HG03457 (cell line): ENCODE data around the gene MUS81.
"Not testable (repeated sequence)": the region's sequence is repeated elsewhere in the genome, so short reads cannot be mapped to it uniquely, and the experiment has no call there.

Experiments used
- ATAC-seq: cut with Tn5 transposase; IDR thresholded peaks from one replicate; pipeline ENCODE4 v1.9.1; 2021; ENCODE audit warnings: moderate number of reproducible peaks; ENCODE audit not compliant: unreplicated experiment

MUS81 gene

GRCh38 chr11:65847746-65848145 is 12.5 kb upstream of the MUS81 start:
- ATAC-seq = no peak

- not testable (repeated sequence) for ATAC-seq
Measured at GRCh38 chr11:65848693-65849092, 11.5 kb upstream of the MUS81 start.

- no peak for ATAC-seq
Measured at GRCh38 chr11:65849366-65849765, 10.9 kb upstream of the MUS81 start.

- no peak for ATAC-seq
Measured at GRCh38 chr11:65849771-65850216, 10.4 kb upstream of the MUS81 start.

- no peak for ATAC-seq
Measured at GRCh38 chr11:65850217-65851082, 9.8 kb upstream of the MUS81 start.

GRCh38 chr11:65851083-65851579 is 9.1 kb upstream of the MUS81 start:
- ATAC-seq = no peak

GRCh38 chr11:65851811-65852507 is 8.3 kb upstream of the MUS81 start:
- no peak for ATAC-seq

GRCh38 chr11:65852508-65853245 is 7.6 kb upstream of the MUS81 start:
- ATAC-seq = no peak

GRCh38 chr11:65853246-65853979 is 6.8 kb upstream of the MUS81 start:
- no peak for ATAC-seq

GRCh38 chr11:65854161-65854592 is 6.1 kb upstream of the MUS81 start:
- ATAC-seq = no peak

GRCh38 chr11:65854852-65855837 is 5.1 kb upstream of the MUS81 start:
- ATAC-seq = no peak

GRCh38 chr11:65855927-65856363 is 4.3 kb upstream of the MUS81 start:
- no peak for ATAC-seq

- no peak for ATAC-seq
Measured at GRCh38 chr11:65856689-65857499, 3.3 kb upstream of the MUS81 start.

GRCh38 chr11:65857500-65857852 is 2.8 kb upstream of the MUS81 start:
- no peak for ATAC-seq

GRCh38 chr11:65857853-65858680 is 2.2 kb upstream of the MUS81 start, which contains the start of gene CFL1:
Gene CFL1, minus strand, starts transcription at chr11:65858180. Its CDS starts 81 bp downstream, at chr11:65858099.
- ATAC-seq = peak; percentile 36

- no peak for ATAC-seq
Measured at GRCh38 chr11:65858681-65859087, 1.5 kb upstream of the MUS81 start.

GRCh38 chr11:65859095-65859811 is 980 bp upstream of the MUS81 start:
- ATAC-seq = peak; percentile 44
